ENCODE measurements around the gene MAFG. TPM values are rescaled to one million over a fixed set of nuclear protein-coding genes. Genes with fewer than 3 reads are reported as not detected.

The MAFG gene
- total RNA-seq (10 to 100 TPM; 10.8 to 13.3 TPM), total RNA-seq (12.9 to 190 (median 53.8) reads per million in 172 experiments)
- polyA plus RNA-seq (2013, experiment 1 of 2), result 4.4 TPM
- 5.4 TPM for polyA plus RNA-seq (2013, experiment 2 of 2)

GRCh38 chr17:81927653-81928543, at the start of gene MAFG:
MAFG (minus strand) TSS chr17:81927735; CDS start chr17:81923185, 4,550 bp downstream.
- DNase-seq (peak; percentile 78 to 97 (median 87)), ATAC-seq (ENCODE audit: poor library complexity) (peak; percentile 58)
- Mint-ChIP-seq H3K27me3 (peaks cover 16% of the 10 kb centered on the region), H3K4me1 (ENCODE audit: low read depth) (peaks cover 20% of the 10 kb centered on the region), H3K27ac (peak within 1 kb of the TSS; percentile 88), H3K4me3 (peak within 1 kb of the TSS; percentile 88), H3K36me3 (ENCODE audit: low read depth) (no peaks in the 10 kb centered on the region), H3K9me3 (no peaks in the 10 kb centered on the region)
- Histone ChIP-seq H3K9me3 (ENCODE audit: control insufficient read depth in 1 of 2, insufficient read depth in 1 of 2, low read length in 2 of 2) (no peaks in the 10 kb centered on the region), H3K36me3 (ENCODE audit: insufficient read depth, low read length) (no peaks in the 10 kb centered on the region), H3K4me1 (ENCODE audit: insufficient read depth, low read length) (peaks cover 51% of the 10 kb centered on the region), H3K4me3 (ENCODE audit: low read length) (peak within 1 kb of the TSS; percentile 61), H3K27ac (ENCODE audit: low read depth in 1 of 2, low read length in 2 of 2) (peak within 1 kb of the TSS; percentile 54 to 65), H3K27me3 (ENCODE audit: control insufficient read depth in 1 of 2, insufficient read depth in 2 of 2, low read length in 2 of 2) (peaks cover 19% of the 10 kb centered on the region in 2 experiments)
- TF ChIP-seq CTCF (IDR thresholded peaks at IDR 0.05), result no peak
- intact Hi-C loops (cut with DNase I, micrococcal nuclease), result loop anchor here (2.0 to 5.0 kb wide), 4 partner anchors 17 to 226 kb away; partner anchors contain the start of genes ALYREF (in 1 of the 2), ANAPC11 (in 1 of the 2), ARHGDIA (in 1 of the 2) and MRPL12 (in 1 of the 2)
- ChIA-PET CTCF (interaction anchor here (0.9 to 3.9 kb wide), 3 partner anchors 32 to 94 kb away, joined by 3 to 16 read pairs (median 5); partner anchors contain the start of gene CENPX), POLR2A (interaction anchor here (0.7 to 3.5 kb wide), 11 partner anchors 10 to 110 kb away, joined by 3 to 26 read pairs (median 5); partner anchors contain the start of genes ARHGDIA, ASPSCR1, DCXR and PCYT2)

DNA sequence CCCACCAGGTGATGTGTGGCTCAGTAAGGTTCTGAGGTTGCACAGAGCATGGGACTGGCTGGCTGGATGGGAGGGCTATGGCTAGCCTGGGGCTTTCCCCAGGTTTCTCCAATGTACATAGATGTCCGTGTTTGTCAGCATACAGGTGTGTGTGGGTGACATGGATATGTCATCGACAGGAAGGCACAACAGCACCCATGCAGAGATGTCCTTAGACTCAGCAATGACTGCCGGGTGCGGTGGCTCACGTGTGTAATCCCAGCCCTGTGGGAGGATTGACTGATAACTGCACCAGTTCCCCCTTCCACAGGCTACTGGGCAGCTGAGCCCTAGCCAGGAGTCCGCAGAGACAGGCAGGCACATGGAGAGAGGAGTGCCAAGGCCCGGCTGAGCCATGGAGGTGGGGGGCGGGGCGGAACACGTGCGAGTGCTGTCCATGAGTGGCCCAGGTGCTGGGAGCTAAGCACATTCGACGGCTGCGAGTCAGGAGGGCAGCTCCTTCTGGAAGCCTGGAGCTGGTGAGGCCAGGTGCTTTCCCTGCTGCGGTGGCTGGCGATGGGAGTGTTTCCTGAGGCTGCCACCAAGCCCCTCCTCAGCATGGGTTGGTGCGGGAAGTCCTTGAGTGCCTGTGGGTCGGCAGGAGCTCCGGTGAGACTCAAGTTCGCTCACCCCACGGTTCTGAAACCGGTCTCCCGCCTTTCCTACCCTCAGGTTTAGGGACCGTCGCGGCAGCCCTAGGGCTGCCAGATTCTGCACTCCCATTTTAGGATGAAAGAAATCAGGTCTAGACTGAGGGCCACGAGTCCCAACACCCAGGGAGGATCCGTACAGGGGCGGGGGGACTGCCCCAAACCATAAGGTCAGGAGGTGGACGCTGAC, 49.0 kb upstream of the MAFG start:
- Mint-ChIP-seq H3K27me3 (no peaks in the 10 kb centered on the region), H3K27ac (peak overlapping the region; percentile 95), H3K4me1 (ENCODE audit: low read depth) (peaks cover 39% of the 10 kb centered on the region), H3K36me3 (ENCODE audit: low read depth) (peaks cover 21% of the 10 kb centered on the region), H3K9me3 (no peaks in the 10 kb centered on the region), H3K4me3 (peak overlapping the region; percentile 99)
- H3K27ac ChIP-seq (ENCODE audit: low read depth in 1 of 2, low read length in 2 of 2), result peak overlapping the region; percentile 18 to 75
- peaks cover 0 to 10% of the 10 kb centered on the region in 2 experiments for H3K9me3 ChIP-seq (ENCODE audit: control insufficient read depth in 1 of 2, insufficient read depth in 1 of 2, low read length in 2 of 2)
- H3K36me3 ChIP-seq (ENCODE audit: insufficient read depth, low read length), result peaks cover 16% of the 10 kb centered on the region
- no peaks in the 10 kb centered on the region for H3K27me3 ChIP-seq (ENCODE audit: control insufficient read depth in 1 of 2, insufficient read depth in 2 of 2, low read length in 2 of 2)
- DNase-seq (peak in 5 of 14 experiments; percentile 5 to 68 (median 32)), ATAC-seq (ENCODE audit: poor library complexity) (peak; percentile 25)
- no peak for TF ChIP-seq CTCF (IDR thresholded peaks at IDR 0.05)
- peak overlapping the region; percentile 68 for H3K4me3 ChIP-seq (ENCODE audit: low read length)
- H3K4me1 ChIP-seq (ENCODE audit: insufficient read depth, low read length), result peaks cover 50% of the 10 kb centered on the region
- intact Hi-C loops (cut with DNase I, micrococcal nuclease), result loop anchor here in 1 of 2 experiments (1.0 to 2.0 kb wide), 3 partner anchors 8 to 46 kb away; partner anchors contain the start of genes CENPX and NOTUM
- CTCF ChIA-PET, result interaction anchor here (1.7 to 2.7 kb wide), 2 partner anchors 9 to 17 kb away, joined by 4 to 21 read pairs; no protein-coding TSS in a partner anchor
- POLR2A ChIA-PET, result interaction anchor here (0.7 to 3.5 kb wide), 9 partner anchors 9 to 543 kb away, joined by 3 to 26 read pairs (median 4); partner anchors contain the start of genes CENPX, FOXK2, LRRC45 and MAFG

All from CD4-positive, alpha-beta T cell (primary cell).